ENCODE measurements around the gene DLX2. TPM values are rescaled to one million over a fixed set of nuclear protein-coding genes. Genes with fewer than 3 reads are reported as not detected.

The DLX2 gene
- total RNA-seq, 1 donor = under 0.01 TPM

- DNase-seq (ENCODE audit: low read depth in 2 of 3, low spot score in 2 of 3) = no peak
Observed at GRCh38 chr2:172058660-172059059, 44.0 kb downstream of the DLX2 start.

- DNase-seq (ENCODE audit: low read depth in 2 of 3, low spot score in 2 of 3) = no peak
Observed at GRCh38 chr2:172056293-172056692, 46.4 kb downstream of the DLX2 start.

- no peak for DNase-seq (ENCODE audit: low read depth in 2 of 3, low spot score in 2 of 3)
Observed at GRCh38 chr2:172053486-172053885, 49.2 kb downstream of the DLX2 start.

GRCh38 chr2:172052000-172052983, 50.4 kb downstream of the DLX2 start:
- DNase-seq (ENCODE audit: low read depth in 2 of 3, low spot score in 2 of 3) = no peak

- DNase-seq (ENCODE audit: low read depth in 2 of 3, low spot score in 2 of 3) = no peak
Observed at GRCh38 chr2:172050479-172051125, 52.1 kb downstream of the DLX2 start.

- DNase-seq (ENCODE audit: low read depth in 2 of 3, low spot score in 2 of 3) = no peak
Observed at GRCh38 chr2:172049567-172050120, 53.1 kb downstream of the DLX2 start.

Other genes with a start within 250 kb of the DLX2 start
- gene SLC25A12, start 208.7 kb downstream of the DLX2 start, total RNA-seq = 14.0 TPM
- 25.3 TPM for gene HAT1, start 180.4 kb downstream of the DLX2 start, total RNA-seq
- gene METAP1D, start 102.9 kb downstream of the DLX2 start, total RNA-seq = 5.1 TPM
- not detected for gene DLX1, start 17.4 kb downstream of the DLX2 start, total RNA-seq